Stimulated activated CD8-positive, alpha-beta memory T cell treated with anti-CD3 and anti-CD28 coated beads, Interleukin-12 subunit alpha, Interleukin-12 subunit beta, amount 100 ng/mL, for 24 hours (primary cell): ENCODE measurements around the gene MICAL2.

Experiments
- DNase-seq: peaks from one replicate; pipeline ENCODE4 v3.0.0-alpha.2; 2020; ENCODE audit errors: extremely low read depth

MICAL2 gene

DNA sequence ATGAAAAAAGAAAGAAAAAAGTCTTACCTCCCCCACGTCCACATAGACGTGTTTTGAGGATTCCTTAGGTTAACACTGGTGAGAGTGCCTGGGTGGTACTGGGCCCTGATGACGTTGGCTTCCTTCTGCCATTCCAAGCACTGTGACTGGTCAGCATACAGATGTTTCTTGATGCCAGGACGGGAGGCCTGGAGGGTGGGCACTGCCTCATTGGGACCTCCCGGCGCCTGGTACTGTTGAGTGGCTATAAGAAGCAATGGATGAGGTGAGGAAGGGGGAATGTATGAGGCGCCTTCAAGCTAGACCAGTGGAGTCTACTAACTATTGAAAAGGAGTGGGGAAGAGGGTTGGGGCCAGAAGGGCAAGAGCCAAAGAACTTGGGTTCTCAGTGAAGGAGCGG, 45.3 kb downstream of the MICAL2 start:
- no peak for DNase-seq

DNA sequence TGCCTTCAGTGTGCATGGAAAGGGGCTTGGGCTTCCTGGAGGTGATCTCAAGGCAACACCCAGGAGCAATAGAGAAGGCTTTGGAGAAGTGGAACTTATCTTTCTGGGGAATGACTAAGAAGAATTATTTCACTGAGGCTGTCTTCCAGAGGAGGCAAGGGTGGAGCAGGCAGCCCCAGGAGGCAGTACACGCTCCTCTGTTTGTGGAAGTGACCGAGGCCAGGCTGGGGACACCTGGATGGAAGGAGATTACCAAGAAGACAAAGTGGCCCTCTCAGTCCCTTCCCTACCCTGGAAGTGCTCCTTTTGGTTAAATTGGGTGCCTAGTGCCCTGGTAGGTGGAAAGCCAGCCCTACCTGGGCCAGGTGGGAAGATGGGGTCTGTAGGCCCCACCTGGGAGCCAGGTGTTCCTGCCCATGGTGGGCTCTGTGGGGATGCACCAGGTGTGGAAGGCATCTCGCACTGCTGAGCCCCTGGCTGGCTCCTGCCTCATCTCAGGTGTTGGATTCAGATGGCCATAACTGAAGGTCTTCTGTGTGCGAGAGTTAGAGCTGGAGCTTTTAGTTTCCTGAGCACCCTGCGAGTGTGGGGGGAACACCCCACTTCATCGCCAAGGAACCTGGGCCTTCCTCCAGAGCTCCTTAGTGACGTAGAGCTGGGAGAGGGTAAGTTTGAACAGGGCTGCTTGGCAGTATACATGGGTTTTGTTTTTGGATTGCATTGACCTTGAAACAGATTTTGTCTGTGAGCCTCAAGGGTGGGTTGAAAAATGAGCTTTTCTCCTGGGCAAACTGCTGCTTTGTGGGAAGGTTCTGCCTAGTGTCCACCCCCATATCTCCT, 46.1 kb downstream of the MICAL2 start:
- no peak for DNase-seq

DNA sequence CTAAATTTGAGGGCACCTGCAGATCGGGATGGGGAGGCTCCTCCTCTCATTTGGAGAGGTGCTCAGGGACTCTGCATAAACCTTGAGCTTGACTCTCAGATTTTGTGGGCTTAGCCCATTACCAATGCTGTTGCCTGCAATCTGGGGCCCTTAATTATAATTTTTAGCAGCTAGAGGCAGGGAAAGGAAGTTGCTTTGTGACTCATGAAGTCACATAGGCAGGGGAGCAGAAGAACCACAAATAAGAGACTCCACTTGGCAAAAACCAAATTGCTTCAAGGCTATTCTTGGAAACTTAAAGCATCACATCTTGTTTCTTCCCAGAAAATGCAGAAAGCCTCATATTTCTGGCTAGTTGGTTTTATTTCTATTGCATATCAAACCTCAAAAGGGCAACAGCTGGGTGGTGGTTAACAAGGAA, 46.9 kb downstream of the MICAL2 start:
- no peak for DNase-seq

DNA sequence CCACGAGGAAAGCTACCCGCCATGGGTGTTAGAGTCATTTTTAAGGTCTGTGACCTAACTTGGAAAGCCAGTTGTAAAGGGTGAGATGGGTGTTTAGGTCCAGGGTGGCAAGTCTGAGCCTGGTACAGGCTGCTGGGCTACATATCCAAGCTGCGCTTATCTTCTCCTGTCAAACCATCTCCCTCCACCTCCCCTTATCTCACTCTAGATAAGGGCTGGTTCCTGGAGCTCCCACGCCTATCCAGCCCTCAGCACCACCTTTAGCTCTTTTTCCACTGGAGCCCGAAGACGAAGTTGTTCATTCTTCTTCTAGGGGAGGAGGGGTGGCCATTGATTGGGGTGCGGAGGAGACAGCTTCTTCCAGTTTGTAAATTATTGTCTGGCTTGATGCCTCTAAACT, 48.5 kb downstream of the MICAL2 start:
- DNase-seq: no peak

DNA sequence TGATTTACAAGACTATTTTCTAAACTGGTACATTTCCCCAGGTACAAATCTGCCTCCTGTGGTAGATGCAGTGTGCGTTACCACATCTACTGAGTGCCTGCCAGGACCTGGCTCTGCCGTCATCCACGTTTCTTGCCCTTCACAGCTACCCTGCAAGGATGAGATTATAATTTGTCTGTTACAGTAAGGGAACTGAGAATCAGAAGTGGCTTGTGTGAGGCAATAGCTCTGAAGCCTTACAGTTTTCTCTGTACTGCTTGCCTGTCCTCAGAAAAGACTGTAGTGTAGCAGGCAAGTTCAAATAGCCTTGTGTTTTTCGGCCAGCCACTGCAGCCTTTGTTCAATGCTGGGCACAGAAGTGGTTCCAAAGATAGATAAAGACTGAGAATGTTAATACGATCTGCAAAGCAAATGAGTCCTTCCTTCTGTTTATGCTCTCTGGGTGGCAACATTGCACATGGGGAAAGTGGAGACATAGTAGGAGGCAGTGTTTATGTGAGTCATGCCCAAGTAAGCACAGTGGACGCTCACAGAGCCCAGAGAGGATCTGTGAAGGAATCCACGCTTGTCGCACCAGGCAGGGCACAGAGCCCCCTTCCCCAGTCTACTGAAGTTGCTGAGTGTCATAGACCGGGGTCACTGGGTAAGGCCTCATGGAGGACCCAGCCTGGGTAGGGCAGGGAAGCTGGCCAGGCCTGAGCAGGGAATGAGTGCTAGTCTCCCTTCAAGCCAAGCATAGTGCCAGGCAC, 49.1 kb downstream of the MICAL2 start:
- no peak for DNase-seq

- no peak for DNase-seq
Measured at GRCh38 chr11:12160231-12160630, 49.8 kb downstream of the MICAL2 start.

DNA sequence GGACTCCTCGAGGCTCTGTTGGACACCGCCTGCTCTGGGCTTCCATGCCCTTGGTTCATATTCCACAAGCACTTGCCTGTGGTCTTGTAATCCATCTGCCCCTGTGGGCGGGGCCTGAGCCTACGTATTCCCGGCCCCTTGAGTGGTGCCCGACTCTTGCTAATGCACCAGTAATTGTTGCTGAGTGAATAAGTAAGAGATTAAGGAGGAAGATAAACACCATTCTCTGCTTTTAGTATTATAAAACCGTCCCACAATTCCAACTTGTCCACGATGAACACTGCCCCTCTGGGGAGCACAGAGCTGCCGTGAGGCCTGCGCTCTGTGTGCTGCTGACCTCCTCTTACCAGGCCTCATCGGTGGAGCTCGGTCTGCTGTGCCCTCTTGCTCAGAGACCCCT, 50.3 kb downstream of the MICAL2 start:
- DNase-seq: no peak

- DNase-seq: no peak
Measured at GRCh38 chr11:12161137-12161536, 50.7 kb downstream of the MICAL2 start.

DNA sequence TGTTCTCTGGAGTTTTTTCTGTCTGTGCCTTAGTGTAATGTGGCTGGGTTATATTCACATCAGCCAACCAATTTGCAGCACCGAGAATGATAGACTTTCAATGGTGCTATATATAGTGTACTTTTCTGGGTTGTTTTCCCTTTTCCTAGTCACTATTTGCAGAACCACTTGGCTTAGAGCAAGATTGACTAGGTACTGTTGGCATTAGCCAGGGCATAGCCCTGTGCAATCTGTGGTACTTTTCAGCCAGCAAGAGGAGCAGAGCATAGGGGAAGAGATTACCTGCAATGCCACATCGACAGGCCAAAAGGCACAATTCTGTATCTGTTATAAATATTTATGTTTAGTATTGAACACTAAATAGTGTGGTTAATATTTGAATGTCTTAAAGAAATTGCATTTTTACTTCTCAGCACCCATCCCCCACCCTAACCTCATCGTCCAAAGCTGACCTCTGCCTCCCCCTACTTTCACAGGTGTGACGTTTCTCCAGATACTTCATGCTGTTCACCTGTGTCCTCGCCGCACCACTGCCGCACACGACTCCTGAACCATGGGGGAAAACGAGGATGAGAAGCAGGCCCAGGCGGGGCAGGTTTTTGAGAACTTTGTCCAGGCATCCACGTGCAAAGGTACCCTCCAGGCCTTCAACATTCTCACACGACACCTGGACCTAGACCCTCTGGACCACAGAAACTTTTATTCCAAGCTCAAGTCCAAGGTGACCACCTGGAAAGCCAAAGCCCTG, 51.4 kb downstream of the MICAL2 start:
- no peak for DNase-seq

GRCh38 chr11:12162652-12163051, 52.3 kb downstream of the MICAL2 start:
- no peak for DNase-seq

DNA sequence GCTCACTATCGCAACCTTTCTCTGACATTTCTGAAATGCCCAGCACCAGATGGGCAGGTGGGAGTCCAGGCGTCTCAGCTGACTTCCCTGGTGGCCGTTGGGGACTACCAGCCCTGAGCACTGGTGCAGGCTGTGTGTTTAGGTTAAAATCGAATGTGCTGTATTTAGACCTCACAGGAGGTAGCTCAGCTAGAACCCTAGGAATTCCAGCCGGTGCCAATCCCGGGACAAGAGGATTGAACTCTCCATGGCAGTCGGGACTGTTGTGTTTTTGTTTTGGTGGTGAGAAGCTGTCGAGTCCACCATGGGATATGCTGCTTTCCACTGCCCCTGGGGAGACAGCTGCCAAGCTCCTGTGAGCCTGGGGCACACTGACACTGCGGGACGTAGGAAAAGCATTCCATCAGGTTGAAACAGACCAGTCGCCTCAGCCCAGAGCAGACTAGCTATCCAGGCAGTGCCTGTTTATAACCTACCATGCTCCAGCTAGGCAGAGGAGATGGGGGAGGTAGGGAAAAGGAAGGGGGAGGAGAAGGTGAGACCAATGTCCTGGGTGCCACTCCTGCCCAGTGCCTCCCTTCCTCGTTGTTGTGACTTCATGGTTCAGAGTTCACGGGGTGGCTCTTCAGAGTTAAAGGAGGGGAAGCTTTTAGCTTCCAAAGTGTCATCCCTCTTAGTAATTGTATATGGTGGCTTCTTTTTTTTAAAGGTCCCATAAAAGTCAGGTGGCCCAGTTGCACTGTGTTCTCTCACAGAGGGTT, 53.0 kb downstream of the MICAL2 start:
- no peak for DNase-seq

DNA sequence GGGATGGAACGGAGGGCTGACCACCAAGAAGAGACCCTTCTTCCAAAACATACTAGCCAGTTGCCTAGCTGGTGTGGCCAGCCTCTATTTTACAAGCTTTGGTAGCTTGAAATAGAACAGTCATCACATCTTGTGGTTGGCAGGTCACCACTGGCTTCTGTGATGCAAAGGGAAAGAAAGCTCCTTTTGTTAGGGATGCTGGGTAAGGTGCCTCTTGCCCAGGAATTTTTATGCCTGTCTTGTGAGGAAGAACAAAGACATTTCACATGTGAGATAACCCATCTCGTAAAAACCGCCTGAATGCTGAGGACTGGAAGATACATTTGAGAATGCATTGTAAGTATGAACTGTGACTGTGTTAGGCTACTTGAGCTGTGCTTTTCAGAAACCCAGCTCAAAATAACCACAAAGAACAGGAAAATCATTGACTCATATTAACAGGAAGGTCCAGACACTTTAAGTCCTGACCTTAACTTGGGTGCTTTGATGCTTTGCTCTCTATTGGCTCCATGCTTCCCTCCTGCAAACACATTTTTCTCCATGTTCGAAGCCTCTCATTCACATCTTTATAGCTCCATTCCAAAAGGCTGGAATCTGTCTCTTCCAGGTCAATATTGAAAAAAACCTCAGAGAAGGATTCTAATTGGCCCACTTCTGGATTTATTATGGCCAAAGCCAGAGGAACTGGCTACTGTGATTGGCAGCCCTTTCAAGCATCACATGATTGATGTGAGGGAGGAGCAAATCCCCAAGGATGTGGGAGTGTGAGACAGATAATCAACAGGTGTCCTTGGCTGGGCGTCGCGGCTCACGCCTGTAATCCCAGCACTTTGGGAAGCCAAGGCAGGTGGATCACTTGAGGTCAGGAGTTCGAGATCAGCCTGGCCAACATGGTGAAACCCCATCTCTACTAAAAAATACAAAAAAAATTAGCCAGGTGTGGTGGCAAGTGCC, 53.9 kb downstream of the MICAL2 start:
- no peak for DNase-seq

GRCh38 chr11:12165237-12165875, 55.0 kb downstream of the MICAL2 start:
- DNase-seq: no peak

GRCh38 chr11:12166299-12167060, 56.1 kb downstream of the MICAL2 start:
- DNase-seq: no peak

- DNase-seq: no peak
Measured at GRCh38 chr11:12167061-12168000, 56.9 kb downstream of the MICAL2 start.

- DNase-seq: no peak
Measured at GRCh38 chr11:12168114-12168513, 57.7 kb downstream of the MICAL2 start.

DNA sequence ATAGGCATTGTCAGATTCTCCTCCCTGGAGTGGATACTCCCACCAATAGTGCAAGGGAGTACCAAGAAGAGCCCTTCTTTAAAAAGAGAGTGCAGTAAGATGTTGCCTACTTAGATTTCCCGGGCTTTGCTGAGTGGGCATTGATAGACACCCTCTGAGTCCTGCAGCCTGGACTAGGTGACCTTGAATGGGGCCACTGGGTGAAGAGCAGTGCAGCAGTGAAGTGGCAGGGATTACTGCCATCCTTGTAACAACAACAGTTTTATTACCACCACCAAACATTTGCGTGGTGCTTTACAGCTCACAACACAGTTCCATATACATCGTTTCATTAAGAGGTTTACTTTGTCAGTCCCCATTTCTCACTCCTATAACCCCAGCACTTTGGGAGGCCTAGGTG, 59.4 kb downstream of the MICAL2 start:
- no peak for DNase-seq

GRCh38 chr11:12170501-12170900, 60.1 kb downstream of the MICAL2 start:
- no peak for DNase-seq
